Ovary (tissue), 3 donors: Measurements from ENCODE around the gene ZNF182.

Source experiments
- EP300 ChIP-seq: sonication (generic); formaldehyde crosslinking; IDR thresholded peaks from one replicate; pipeline ENCODE4 v1.6.1; 2017; ENCODE audit warnings: antibody characterized with exemption
- POLR2A ChIP-seq: fragments of 450-650 bp; IDR thresholded peaks from one replicate; pipeline ENCODE4 v1.6.1; 2017; ENCODE audit warnings: antibody characterized with exemption, mild to moderate bottlenecking, moderate library complexity
- TF ChIP-seq, protein P1 (sequence below), 3 donors: fragments of 450-650 bp in 2 of 3; fragments of 200-600 bp in 1 of 3; IDR thresholded peaks; one replicate each; pipeline versions ENCODE4 v1.5.1 to v1.8.0; 2016 to 2022; ENCODE audit warnings: antibody characterized with exemption in 3 of 3, mild to moderate bottlenecking in 1 of 3
- donor health status: DM: no; HTN: no; CAD: no.

- TF ChIP-seq POLR2A (no peak), EP300 (no peak)
- TF ChIP-seq, protein P1, sequence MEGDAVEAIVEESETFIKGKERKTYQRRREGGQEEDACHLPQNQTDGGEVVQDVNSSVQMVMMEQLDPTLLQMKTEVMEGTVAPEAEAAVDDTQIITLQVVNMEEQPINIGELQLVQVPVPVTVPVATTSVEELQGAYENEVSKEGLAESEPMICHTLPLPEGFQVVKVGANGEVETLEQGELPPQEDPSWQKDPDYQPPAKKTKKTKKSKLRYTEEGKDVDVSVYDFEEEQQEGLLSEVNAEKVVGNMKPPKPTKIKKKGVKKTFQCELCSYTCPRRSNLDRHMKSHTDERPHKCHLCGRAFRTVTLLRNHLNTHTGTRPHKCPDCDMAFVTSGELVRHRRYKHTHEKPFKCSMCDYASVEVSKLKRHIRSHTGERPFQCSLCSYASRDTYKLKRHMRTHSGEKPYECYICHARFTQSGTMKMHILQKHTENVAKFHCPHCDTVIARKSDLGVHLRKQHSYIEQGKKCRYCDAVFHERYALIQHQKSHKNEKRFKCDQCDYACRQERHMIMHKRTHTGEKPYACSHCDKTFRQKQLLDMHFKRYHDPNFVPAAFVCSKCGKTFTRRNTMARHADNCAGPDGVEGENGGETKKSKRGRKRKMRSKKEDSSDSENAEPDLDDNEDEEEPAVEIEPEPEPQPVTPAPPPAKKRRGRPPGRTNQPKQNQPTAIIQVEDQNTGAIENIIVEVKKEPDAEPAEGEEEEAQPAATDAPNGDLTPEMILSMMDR (IDR thresholded peaks at IDR 0.05) = no peak
Measured at GRCh38 chrX:47973235-47973634, 30.6 kb downstream of the ZNF182 start.
